IPS-15b (cell line): ENCODE measurements around the gene TBX18.

Source experiments
- H3K27me3 ChIP-seq: one replicate; pipeline ENCODE4 v1.6.1; 2013; ENCODE audit warnings: low read length; ENCODE audit not compliant: control insufficient read depth, insufficient read depth
- H3K36me3 ChIP-seq: one replicate; pipeline ENCODE4 v1.6.1; 2013; ENCODE audit warnings: low read length; ENCODE audit not compliant: control insufficient read depth, insufficient read depth
- H3K4me1 ChIP-seq: one replicate; pipeline ENCODE4 v1.6.1; 2013; ENCODE audit warnings: mild to moderate bottlenecking, low read length; ENCODE audit not compliant: control insufficient read depth, insufficient read depth
- H3K4me3 ChIP-seq: one replicate; pipeline ENCODE4 v1.5.1; 2013; ENCODE audit warnings: low read depth, low read length
- H3K9ac ChIP-seq: one replicate; pipeline ENCODE4 v1.6.1; 2013; ENCODE audit warnings: low read depth, mild to moderate bottlenecking, low read length
- H3K9me3 ChIP-seq: one replicate; pipeline ENCODE4 v1.6.1; 2013; ENCODE audit warnings: mild to moderate bottlenecking, low read length; ENCODE audit not compliant: control insufficient read depth, insufficient read depth

The TBX18 gene

DNA sequence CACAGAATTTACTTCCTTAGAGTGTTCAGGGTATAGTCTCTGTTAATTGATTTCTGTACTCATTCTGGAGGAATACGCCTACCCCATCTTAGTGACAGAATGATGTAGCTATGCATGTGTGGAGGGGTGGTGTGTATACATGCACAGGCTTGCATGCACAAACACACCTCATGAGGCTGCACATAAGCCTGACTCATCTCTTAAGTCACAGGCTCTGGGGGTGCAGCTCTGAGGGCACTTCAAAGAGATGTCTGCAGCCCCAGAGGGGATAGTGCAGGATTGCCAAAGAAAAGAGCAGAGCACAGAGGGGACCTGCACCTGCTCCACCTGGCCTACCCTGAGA is 24.6 kb downstream of the TBX18 start:
- Histone ChIP-seq H3K4me3 (no peak overlapping the region), H3K9ac (no peak overlapping the region), H3K36me3 (no peaks in the 10 kb centered on the region), H3K9me3 (no peaks in the 10 kb centered on the region), H3K27me3 (no peaks in the 10 kb centered on the region), H3K4me1 (no peaks in the 10 kb centered on the region)

DNA sequence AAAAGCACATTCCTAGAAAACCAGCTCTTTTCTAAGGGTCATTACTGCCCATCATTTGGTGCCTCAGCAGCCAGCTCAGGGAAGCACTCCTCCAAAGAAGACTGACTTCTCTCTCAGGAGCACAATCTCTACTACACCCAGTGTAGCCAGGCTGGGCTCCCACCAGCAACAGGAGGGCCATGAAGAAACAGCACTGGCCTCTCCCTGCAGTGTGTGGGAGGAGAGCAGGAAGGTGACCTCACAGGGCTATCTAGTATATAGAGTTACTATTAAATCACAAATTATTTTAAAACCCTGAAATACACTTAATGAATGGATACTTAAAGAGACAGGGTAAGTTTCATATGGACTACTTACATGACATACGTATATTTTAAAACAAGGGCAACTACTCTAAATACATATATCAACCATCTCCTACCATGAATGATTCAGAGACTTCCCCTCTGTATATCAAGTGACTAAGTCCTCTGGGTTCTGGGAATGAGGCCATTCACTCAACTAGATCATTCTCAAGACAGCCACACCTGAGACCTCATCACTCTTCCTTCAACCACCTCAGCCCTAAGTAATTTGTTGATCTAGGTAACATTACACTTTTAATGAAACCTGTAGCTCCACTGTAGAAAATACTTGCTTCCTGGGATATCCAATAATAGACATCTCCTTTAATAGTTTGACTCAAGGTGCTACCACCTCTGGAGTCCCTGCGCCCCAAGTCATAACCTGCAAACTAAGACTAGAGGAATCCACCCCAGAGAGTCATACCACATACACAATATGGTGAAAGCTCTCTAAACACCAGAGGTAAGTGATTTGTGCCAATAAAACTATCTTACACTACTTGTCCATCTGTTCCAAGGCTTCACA is 25.2 kb downstream of the TBX18 start:
- Histone ChIP-seq H3K9ac (no peak overlapping the region), H3K9me3 (no peaks in the 10 kb centered on the region), H3K36me3 (no peaks in the 10 kb centered on the region), H3K27me3 (no peaks in the 10 kb centered on the region), H3K4me3 (no peak overlapping the region), H3K4me1 (no peaks in the 10 kb centered on the region)

GRCh38 chr6:84733889-84734288 is 30.5 kb downstream of the TBX18 start:
- Histone ChIP-seq H3K27me3 (no peaks in the 10 kb centered on the region), H3K36me3 (no peaks in the 10 kb centered on the region), H3K4me1 (no peaks in the 10 kb centered on the region), H3K9me3 (no peaks in the 10 kb centered on the region), H3K4me3 (no peak overlapping the region), H3K9ac (no peak overlapping the region)

DNA sequence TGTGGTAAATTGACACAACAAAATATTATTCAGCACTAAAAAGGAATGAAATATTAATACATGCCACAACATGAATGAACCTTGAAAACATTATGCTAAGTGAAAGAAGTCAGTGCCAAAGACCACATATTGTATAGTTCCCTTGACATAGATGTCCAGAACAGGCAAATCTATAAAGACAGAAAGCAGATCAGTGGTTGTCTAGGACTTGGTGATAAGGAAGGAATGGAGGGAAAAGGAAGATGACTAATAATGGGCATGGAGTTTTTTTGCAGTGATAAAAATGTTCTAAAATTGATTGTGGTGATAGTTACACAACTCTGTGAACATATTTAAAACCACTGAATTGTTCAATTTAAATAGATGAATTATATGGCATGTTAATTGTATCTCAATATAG is 32.5 kb downstream of the TBX18 start:
- no peak overlapping the region for H3K4me3 ChIP-seq
- no peaks in the 10 kb centered on the region for H3K36me3 ChIP-seq
- no peaks in the 10 kb centered on the region for H3K9me3 ChIP-seq
- H3K4me1 ChIP-seq = no peaks in the 10 kb centered on the region
- H3K9ac ChIP-seq = no peak overlapping the region
- no peaks in the 10 kb centered on the region for H3K27me3 ChIP-seq

- Histone ChIP-seq H3K27me3 (no peaks in the 10 kb centered on the region), H3K4me3 (no peak overlapping the region), H3K9ac (no peak overlapping the region), H3K9me3 (no peaks in the 10 kb centered on the region), H3K4me1 (no peaks in the 10 kb centered on the region), H3K36me3 (no peaks in the 10 kb centered on the region)
Observed at GRCh38 chr6:84731401-84731800, 33.0 kb downstream of the TBX18 start.

- H3K9ac ChIP-seq = no peak overlapping the region
- H3K4me3 ChIP-seq = no peak overlapping the region
- H3K27me3 ChIP-seq = no peaks in the 10 kb centered on the region
- H3K4me1 ChIP-seq = no peaks in the 10 kb centered on the region
- H3K9me3 ChIP-seq = no peaks in the 10 kb centered on the region
- H3K36me3 ChIP-seq = no peaks in the 10 kb centered on the region
Observed at GRCh38 chr6:84728602-84729001, 35.8 kb downstream of the TBX18 start.

DNA sequence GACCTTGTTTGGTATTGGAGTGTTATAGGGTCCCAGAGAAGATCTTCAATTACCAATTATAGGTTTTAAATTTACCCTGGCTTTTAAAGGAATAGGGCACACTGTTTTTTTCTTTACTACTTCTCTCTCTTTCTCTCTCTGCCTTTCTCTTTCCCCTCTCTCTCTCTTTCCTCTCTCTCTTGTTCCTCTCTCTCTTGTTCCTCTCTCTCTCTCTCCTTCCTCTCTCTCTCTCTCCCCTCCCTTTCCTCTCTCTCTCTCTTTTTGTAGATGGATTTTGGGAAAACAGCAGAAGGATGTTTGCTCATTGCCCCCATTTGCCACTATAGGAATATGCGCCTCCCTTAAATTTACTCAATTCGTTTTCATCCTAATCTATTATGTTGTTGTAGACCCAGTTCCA is 45.2 kb downstream of the TBX18 start:
- no peaks in the 10 kb centered on the region for H3K36me3 ChIP-seq
- H3K9ac ChIP-seq = no peak overlapping the region
- H3K27me3 ChIP-seq = no peaks in the 10 kb centered on the region
- no peaks in the 10 kb centered on the region for H3K4me1 ChIP-seq
- no peaks in the 10 kb centered on the region for H3K9me3 ChIP-seq
- no peak overlapping the region for H3K4me3 ChIP-seq

DNA sequence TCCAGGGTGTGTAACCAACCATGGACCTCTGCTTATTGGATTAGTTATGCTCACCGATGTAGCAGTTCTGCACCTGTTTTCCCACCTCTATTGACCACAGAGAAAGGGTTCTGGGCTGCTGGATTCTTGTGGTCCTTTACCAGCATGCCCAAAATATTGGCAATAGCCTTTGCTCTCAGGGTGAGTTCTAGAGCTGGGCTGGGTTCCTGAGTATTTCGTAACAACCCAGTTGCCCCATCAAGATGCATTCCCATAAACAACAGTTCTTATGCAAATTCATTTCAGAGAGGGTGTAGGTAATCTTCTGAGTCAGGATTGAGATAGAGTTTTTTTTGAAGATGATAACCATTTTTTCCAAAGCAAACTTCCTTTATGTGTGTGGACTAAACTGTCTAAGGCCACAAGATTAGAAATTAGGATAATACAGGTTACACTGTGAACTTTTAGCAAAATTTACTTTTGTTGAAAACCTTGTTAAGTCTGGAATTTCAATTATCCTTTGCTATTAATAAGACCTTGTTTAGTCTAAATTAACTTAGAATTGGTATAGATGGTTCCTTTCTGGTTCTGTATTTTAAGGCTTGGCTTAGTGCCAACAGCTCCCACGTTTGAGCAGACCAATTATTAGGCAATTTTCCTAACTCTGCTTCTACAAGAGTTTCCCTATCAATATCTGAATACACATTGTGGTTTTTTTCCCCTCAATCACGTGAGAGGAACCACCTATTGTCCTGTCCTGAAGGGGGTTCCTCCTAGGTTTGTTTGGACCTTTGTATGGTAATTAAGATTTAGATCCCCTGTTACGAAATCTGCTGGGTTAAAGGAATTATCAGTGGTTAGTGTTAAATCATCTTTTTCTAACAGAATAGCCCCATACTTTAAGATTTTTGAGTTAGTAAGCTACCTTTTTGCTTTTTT is 46.1 kb downstream of the TBX18 start:
- no peaks in the 10 kb centered on the region for H3K4me1 ChIP-seq
- no peaks in the 10 kb centered on the region for H3K27me3 ChIP-seq
- no peak overlapping the region for H3K9ac ChIP-seq
- H3K4me3 ChIP-seq = no peak overlapping the region
- no peaks in the 10 kb centered on the region for H3K36me3 ChIP-seq
- no peaks in the 10 kb centered on the region for H3K9me3 ChIP-seq

GRCh38 chr6:84709121-84709520 is 55.3 kb downstream of the TBX18 start:
- H3K36me3 ChIP-seq = no peaks in the 10 kb centered on the region
- H3K9me3 ChIP-seq = no peaks in the 10 kb centered on the region
- H3K4me3 ChIP-seq = no peak overlapping the region
- H3K4me1 ChIP-seq = no peaks in the 10 kb centered on the region
- H3K9ac ChIP-seq = no peak overlapping the region
- H3K27me3 ChIP-seq = no peaks in the 10 kb centered on the region

DNA sequence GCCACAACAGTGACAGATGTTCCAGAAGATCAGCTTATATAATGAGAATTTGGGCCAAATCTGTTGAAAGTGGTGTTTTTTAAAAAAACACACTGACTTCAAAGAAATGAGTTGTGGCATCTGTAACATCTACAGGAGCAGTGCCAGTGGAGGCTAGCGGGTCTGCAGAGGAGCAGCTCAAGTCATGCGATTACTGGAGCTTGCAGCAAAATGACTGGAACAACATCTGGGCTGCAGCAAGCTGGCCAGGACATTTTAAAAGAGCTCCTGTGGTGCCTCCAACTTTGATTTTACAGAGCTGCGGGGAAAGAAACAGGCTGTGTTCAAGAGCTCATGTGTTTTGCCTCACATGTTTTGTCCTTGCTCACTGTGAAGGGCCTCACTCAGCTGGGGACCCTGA is 57.2 kb downstream of the TBX18 start:
- no peak overlapping the region for H3K9ac ChIP-seq
- H3K9me3 ChIP-seq = no peaks in the 10 kb centered on the region
- no peaks in the 10 kb centered on the region for H3K27me3 ChIP-seq
- no peaks in the 10 kb centered on the region for H3K4me1 ChIP-seq
- H3K4me3 ChIP-seq = no peak overlapping the region
- H3K36me3 ChIP-seq = no peaks in the 10 kb centered on the region

DNA sequence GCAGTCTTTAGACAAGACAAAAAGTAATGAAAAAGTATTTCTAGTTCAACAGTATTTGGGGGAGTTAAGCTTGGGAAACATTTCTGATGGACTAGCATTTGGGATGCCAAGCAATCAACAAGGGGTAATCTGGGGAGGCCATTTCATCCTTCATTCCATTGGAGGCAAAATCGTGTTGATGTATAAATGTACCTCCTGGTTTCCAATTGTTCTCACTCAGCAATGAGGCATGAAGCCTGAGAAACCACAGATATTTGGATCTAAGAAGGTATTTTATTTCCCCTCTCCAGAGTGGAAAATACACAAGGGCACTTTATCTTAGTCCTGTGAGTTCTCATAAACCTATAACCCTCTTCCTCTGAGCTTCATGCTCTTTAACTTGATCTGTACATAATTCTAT is 68.2 kb downstream of the TBX18 start:
- no peaks in the 10 kb centered on the region for H3K36me3 ChIP-seq
- no peaks in the 10 kb centered on the region for H3K27me3 ChIP-seq
- no peak overlapping the region for H3K9ac ChIP-seq
- H3K9me3 ChIP-seq = no peaks in the 10 kb centered on the region
- no peak overlapping the region for H3K4me3 ChIP-seq
- H3K4me1 ChIP-seq = no peaks in the 10 kb centered on the region
